Cardiac fibroblast (primary cell): ENCODE measurements around the gene LHFPL2.
"Not testable (repeated sequence)": the region's sequence is repeated elsewhere in the genome, so short reads cannot be mapped to it uniquely, and the experiment has no call there.

Experiments
- DNase-seq, 2 donors: peaks; one replicate each; pipeline versions ENCODE4 v3.0.0 to v3.0.0-alpha.2; 2010; ENCODE audit warnings: low read depth in 2 of 2
- H3K4me3 ChIP-seq, 2 donors: replicated peaks in 1 of 2; 1 replicate in 1 of 2; 2 replicates in 1 of 2; pipeline ENCODE4 v1.5.1; 2011; ENCODE audit warnings: low read depth in 2 of 2, low read length in 2 of 2, mild to moderate bottlenecking in 2 of 2, moderate library complexity in 1 of 2
- TF ChIP-seq, protein P1 (sequence below): IDR thresholded peaks from one replicate; pipeline ENCODE4 v1.5.1; 2011; ENCODE audit warnings: low read depth, mild to moderate bottlenecking, low read length, inconsistent platforms

The LHFPL2 gene, protein sequence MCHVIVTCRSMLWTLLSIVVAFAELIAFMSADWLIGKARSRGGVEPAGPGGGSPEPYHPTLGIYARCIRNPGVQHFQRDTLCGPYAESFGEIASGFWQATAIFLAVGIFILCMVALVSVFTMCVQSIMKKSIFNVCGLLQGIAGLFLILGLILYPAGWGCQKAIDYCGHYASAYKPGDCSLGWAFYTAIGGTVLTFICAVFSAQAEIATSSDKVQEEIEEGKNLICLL

DNA sequence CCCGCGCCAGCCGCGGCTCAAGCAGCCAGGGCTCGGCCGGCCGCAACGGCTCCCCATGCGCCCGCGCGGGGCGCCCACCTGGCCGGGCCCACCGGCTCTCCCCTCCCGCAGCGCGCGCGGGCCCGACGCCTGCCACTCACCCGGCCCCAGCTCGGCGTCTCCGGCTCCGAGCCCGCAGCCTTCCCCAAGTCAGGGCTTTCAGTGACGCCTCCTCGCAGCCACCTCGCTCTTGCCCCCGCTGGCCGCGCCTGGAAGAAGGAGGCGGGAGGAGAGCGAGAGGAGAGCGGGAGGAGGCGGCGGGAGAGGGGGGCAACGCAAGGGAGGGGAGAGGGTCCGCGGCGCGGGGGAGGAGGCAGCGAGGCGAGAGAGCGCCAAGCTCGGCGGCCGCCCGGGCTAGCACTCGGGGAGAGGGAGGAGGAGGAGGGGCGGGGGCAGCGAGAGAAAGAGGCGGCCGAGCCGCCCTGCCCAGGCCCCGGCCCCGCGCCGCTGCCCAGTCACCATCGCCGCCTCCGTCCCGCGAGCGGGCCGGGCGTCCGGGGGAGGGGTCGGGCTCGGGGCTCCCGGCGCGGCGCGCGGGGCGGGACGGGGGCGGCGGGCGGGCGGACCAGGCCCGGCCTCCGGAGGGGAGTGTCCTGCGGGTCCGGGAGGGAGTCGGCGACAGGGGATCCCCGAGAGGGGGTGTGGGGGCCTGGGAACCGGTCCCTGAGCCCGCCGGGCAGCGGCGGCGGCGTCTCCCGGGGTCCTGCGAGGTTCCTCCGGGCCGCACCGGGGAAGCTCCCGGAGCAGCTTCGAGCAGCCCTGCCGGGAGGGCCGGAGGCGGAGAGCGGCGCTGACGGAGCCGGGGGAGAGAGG is at the start of gene LHFPL2:
Gene LHFPL2 (minus strand): TSS at position 414 of the 852 bp plus-strand sequence. CDS start 138,559 bp downstream, outside the sequence.
- H3K4me3 ChIP-seq = peak within 1 kb of the TSS; percentile 81 to 96
- TF ChIP-seq, protein P1, sequence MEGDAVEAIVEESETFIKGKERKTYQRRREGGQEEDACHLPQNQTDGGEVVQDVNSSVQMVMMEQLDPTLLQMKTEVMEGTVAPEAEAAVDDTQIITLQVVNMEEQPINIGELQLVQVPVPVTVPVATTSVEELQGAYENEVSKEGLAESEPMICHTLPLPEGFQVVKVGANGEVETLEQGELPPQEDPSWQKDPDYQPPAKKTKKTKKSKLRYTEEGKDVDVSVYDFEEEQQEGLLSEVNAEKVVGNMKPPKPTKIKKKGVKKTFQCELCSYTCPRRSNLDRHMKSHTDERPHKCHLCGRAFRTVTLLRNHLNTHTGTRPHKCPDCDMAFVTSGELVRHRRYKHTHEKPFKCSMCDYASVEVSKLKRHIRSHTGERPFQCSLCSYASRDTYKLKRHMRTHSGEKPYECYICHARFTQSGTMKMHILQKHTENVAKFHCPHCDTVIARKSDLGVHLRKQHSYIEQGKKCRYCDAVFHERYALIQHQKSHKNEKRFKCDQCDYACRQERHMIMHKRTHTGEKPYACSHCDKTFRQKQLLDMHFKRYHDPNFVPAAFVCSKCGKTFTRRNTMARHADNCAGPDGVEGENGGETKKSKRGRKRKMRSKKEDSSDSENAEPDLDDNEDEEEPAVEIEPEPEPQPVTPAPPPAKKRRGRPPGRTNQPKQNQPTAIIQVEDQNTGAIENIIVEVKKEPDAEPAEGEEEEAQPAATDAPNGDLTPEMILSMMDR = no peak
- DNase-seq = peak; percentile 66 to 87

DNA sequence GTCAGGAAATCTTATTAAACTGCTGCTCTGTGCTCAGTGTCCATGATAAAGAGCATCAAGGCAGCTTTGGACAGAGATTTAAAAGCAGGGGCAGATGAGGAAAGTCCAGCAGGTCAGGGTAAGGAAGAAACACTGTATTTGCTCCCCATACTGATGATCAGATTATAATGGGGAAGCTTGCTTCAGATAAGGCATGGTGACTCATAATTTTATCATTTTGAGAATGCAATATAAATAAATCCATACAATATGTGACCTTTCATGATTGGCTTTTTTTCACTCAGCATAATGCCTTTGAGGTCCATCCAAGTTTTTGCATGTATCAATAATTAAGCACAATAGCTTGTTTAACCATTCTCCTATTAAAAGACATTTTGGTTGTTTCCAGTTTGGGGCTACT is 48.1 kb upstream of the LHFPL2 start:
- DNase-seq = no peak
- TF ChIP-seq, protein P1 = no peak
- no peak overlapping the region for H3K4me3 ChIP-seq

DNA sequence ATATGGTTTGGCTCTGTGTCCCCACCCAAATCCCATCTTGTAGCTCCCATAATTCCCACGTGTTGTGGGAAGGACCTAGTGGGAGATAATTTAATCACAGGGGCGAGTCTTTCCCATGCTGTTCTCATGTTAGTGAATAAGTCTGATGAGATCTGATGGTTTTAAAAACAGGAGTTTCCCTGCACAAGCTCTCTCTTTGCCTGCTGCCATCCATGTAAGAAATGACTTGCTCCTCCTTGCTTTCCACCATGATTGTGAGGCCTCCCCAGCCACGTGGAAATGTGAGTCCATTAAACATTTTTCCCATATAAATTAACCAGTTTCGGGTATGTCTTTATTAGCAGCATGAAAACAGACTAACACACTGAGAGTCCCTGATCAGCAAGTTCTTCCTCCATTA is 47.5 kb upstream of the LHFPL2 start:
- not testable (repeated sequence) for H3K4me3 ChIP-seq, DNase-seq

DNA sequence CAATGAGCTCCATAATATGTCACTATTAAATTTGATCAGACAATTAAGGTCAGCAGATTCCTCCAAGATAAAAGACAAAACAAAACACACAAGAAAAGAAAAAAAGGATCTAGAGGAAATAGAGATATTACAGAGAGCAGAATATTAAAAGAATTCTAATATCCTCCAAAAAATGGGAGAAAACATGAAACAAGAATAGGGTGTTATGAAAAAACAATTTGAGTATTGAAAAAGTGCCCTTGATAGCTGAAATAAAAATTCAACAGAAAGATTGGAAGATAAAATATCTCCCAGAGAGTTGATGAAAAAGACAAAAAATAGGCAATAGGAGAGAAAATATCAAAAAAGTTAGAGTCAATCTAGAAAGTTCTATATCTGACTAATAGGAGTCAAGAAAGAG is 44.8 kb upstream of the LHFPL2 start:
- no peak overlapping the region for H3K4me3 ChIP-seq
- TF ChIP-seq, protein P1 = no peak

DNA sequence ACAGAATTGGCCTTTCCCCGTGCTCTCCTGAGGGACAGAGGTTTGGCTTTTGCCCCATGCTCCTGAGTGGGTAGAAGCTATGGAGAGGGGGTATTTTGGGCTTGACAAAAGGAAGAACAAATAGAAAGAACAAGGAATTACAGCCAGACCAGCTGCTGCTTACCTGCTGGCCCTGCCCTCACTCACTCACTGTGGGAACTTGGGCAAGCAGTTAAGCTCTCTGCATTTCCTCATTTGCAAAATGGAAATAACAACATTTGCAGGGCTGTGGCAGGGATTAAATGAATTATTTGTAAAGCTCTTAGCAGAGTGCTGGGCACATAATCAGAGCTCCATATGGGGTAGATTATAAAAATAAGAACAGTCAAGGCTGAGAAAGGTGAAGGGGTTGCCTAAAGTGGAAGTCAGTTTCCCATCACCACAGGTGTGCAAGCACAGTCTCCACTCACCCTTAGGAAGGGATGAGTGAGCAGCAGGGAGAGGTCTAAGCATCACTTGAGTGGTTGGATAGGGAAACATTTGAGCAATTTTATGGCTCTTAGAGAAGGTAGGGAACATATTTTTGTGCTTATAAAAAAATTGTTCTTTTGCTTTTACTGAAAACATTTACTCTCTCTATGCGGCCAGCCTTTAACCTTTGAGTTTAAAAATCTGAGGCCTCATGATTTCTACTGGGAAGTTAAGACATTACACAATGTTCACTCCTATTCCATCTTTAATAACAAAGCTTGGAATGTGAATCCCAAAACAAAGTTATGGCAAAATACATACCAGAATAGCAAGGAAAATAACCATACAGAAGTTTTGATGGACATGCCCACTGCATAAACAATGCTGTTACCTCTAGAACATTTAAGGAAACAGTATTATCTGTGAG is 42.8 kb upstream of the LHFPL2 start:
- TF ChIP-seq, protein P1 = no peak
- no peak for DNase-seq
- H3K4me3 ChIP-seq = no peak overlapping the region

More for the DNA sequence above, 44.8 kb upstream of the LHFPL2 start:
- DNase-seq = no peak

DNA sequence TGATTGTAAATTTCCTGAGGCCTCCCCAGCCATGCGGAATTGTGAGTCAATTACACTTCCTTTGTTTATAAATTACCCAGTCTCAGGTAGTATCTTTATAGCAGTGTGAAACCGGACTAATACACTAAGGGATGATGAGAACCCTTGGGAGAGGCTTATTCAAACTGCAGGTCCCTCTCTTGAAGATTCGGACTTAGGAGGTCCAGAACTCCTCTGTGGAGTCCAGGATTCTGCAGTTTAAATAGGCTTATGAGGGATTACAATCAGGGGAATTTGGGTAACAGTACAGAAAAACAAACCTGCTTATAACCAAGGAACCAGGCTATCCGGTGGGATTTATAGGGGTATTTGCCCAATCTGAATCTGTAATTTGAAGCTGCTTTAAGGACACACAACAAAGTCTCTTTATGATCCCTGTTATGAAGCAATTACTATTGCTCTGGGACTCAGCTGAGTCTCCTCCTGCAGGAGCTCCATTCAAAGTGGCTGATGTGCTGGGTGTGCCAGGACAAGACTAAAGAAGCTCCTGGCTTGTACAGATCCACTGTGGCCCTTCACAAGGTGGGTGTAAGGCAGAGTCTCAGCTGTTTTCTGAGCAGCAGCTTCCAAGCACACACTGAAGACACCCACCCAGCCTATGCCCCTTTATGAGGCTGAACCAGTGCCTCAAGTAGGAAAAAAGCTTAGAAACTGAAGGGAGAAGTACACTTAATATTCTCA is 41.8 kb upstream of the LHFPL2 start:
- TF ChIP-seq, protein P1 = no peak
- no peak overlapping the region for H3K4me3 ChIP-seq
- DNase-seq = no peak
